Fibroblast of lung (primary cell): ENCODE data around the gene PTPRE.

Experiments
- EZH2 ChIP-seq: IDR thresholded peaks from 2 replicates; pipeline ENCODE4 v1.5.1; 2012; ENCODE audit warnings: low read length, control low read depth, mild to moderate bottlenecking; ENCODE audit errors: missing control alignments
- TF ChIP-seq, protein P1 (sequence below), 2 donors: IDR thresholded peaks in 1 of 2; conservative IDR thresholded peaks in 1 of 2; 1 replicate in 1 of 2; 2 replicates in 1 of 2; pipeline ENCODE4 v1.5.1; 2011 to 2012; ENCODE audit warnings: low read length in 2 of 2, control low read depth in 1 of 2, inconsistent platforms in 1 of 2, low read depth in 1 of 2, mild to moderate bottlenecking in 1 of 2

DNA sequence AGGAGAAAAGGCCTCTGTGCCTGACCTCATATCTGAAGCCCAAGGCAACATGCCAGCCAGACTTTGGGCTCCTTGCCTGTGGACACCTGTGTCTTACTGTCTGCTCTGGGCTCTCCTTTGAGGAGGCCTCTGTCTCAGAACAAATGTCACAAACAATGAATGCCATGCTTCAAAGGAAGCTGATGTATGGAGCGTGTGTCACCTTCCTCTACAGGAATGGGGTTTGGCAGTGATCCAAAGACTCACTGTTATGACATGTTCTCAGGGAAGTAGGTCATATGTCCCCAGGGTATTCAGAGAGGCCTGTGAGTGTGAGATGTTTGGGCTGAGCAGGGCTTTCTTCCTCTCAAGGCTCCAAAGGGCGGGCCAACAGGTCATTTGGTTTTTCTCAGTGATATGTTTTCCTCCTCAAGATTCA is 38.4 kb downstream of the PTPRE start:
- TF ChIP-seq, protein P1, sequence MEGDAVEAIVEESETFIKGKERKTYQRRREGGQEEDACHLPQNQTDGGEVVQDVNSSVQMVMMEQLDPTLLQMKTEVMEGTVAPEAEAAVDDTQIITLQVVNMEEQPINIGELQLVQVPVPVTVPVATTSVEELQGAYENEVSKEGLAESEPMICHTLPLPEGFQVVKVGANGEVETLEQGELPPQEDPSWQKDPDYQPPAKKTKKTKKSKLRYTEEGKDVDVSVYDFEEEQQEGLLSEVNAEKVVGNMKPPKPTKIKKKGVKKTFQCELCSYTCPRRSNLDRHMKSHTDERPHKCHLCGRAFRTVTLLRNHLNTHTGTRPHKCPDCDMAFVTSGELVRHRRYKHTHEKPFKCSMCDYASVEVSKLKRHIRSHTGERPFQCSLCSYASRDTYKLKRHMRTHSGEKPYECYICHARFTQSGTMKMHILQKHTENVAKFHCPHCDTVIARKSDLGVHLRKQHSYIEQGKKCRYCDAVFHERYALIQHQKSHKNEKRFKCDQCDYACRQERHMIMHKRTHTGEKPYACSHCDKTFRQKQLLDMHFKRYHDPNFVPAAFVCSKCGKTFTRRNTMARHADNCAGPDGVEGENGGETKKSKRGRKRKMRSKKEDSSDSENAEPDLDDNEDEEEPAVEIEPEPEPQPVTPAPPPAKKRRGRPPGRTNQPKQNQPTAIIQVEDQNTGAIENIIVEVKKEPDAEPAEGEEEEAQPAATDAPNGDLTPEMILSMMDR (conservative IDR thresholded peaks at IDR 0.05 in 1 of 2, IDR thresholded peaks at IDR 0.05 in 1 of 2; ENCODE audit: low read depth in 1 of 2, low read length in 2 of 2) = no peak
- TF ChIP-seq EZH2 = no peak
